HG03521 (cell line): ENCODE results near the gene KAT6B.
"Not testable (repeated sequence)": the region's sequence is repeated elsewhere in the genome, so short reads cannot be mapped to it uniquely, and the experiment has no call there.

Source experiments
- ATAC-seq: cut with Tn5 transposase; IDR thresholded peaks from one replicate; pipeline ENCODE4 v1.9.1; 2021; ENCODE audit warnings: mild to moderate bottlenecking, moderate library complexity; ENCODE audit not compliant: unreplicated experiment

Gene KAT6B

DNA sequence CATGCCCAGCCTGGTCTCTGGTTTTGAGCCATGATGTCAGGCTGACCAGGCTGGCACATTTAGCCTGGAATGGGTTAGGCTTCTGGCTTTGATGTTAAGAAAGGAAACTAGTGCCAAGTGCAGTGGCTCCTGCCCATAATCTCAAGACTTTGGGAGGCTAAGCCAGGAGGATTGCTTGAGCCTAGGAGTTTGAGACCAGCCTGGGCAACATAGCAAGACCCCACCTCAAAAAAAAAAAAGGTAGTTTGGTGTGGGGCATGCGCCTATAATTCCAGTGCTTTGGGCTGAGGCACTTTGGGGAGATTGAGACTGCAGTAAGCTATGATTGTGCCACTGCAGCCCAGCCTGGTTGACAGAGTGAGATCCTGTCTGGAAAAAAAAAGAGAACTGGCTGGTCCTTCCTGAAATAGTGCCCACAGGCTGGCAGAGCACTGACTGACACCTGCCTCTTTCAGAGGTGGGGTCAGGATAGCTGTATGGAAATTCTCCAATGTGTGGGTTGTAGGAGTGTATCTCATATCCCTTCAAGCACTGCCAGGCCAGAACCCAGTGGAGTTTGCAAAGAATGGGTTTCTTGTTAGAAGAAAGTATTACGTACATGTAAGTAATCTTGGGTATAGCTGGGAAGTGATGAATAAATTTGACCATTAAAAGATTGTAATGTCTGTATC lies 61.3 kb downstream of the KAT6B start:
- no peak for ATAC-seq

- ATAC-seq = no peak
Measured at GRCh38 chr10:74888962-74889661, 62.7 kb downstream of the KAT6B start.

DNA sequence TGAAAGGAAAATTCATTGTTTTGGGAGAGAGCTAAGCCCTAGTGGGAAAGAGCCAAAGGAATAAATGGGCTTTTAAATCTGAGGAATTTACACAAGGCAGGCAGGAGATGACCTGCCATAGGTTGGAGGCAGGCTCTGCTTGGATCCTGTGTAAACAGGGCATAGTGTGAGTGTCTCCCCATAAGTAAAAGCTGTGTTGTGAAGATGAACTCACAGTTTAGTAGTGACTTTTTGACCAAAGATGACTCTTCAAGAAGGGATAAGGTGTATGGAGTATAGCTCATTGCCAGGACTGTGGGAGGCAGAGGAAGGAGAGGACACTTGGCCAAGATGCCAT lies 63.2 kb downstream of the KAT6B start:
- ATAC-seq = no peak

DNA sequence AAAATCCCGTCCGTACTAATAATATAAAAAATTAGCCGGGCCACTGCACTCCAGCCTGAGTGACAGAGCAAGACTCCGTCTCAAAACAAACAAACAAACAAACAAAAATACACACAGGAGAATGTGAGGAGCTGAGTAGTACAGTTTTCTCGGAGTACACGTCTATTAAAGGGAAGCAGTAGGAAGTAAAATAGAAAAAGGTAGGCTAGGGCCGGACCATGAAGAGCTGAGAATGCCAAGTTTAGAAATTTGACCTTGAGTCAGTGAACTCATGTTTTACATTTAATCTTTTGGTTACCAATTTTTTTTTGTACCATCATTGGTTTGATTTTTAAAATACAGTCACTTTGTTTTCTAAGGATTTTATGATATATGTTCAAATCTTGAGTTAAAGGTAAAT lies 64.1 kb downstream of the KAT6B start:
- no peak for ATAC-seq

- no peak for ATAC-seq
Measured at GRCh38 chr10:74891053-74891452, 64.7 kb downstream of the KAT6B start.

DNA sequence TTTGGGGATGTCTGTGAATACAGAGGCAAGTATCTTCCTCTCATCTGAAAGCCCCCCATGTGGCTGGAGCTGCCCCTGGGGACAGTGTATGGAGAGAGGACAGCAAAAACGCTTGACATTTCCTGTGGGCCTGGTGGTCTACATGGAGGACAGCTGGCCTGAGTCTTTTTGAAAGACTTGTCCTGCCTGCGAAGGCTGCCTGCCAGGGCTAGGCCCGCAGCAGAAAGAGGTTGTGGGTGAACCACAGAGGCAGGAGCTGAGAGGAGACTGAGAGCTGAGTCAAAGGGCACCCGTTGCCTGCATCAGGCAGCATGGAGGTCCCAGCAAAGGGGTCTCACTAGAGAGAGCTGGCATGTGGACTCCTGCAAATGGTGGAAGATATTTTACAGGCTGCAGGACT lies 66.4 kb downstream of the KAT6B start:
- ATAC-seq = no peak

GRCh38 chr10:74893329-74893728 lies 66.9 kb downstream of the KAT6B start:
- ATAC-seq = not testable (repeated sequence)

DNA sequence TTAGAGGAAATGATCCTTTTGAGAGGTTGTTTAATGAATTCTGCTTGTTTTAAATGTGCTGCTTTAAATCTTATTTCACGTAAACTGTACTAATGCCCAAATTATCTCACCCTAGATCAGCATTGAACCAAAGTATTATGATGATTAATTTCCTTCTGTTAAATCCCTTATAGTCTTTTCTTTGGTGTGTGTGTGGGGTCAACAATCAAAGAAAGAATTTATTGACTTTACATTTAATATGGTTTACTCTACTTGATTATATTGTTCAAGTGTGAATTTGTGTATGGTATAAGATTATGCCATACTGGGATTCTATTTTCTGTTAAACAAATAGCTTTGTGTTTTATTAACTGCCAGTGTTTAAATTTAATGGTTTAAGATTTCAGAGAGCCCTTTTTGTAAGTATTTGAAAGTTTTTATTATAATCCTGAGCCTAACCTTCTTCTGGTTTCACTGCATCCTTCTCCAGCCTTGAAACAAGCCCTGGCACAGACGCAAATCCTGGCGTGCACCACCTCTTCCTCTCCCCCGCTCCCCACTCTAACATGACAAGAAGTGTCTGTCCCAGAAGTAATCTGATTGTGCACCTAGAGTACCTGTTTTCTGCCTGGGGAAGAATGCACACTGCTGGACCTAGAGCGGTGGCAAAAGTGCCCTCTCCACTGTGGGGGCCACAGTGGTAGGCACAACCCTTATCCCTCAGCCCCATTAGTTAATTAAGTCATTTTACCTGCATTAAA lies 70.6 kb downstream of the KAT6B start:
- no peak for ATAC-seq

DNA sequence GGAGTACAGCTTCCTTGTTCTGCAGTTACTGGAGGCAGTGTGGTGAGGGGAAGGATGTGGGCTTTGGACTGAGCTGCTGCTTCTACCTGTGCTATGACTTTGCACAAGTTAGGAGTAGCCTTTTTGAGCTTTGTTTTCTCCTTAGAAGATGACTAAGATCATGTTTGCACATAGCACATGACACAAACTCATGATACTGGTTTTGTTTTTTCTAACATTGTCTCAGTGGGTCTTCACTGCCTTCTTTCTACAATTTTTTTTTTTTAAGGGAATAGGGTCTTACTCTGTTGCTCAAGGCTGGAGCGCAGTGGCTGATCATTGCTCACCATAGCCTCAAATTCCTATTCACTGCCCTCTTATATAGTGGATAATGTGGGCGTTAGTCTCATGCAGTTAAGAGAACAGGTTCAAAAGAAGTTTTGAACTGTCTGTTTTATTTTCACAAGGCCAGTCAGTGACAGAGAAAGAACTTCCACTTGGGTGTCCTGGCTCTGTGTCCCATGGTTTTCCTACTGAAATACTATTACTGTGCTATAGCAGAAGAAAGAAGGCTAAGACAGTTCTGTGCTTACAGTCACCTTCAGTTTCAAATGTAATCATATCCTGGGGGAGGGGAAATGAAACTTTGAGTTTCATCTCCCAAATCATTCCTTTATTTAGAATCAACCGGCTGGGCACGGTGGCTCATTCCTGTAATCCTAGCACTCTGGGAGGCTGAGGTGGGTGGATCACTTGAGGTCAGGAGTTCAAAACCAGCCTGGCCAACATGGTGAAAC lies 72.0 kb downstream of the KAT6B start:
- peak; percentile 57 for ATAC-seq

DNA sequence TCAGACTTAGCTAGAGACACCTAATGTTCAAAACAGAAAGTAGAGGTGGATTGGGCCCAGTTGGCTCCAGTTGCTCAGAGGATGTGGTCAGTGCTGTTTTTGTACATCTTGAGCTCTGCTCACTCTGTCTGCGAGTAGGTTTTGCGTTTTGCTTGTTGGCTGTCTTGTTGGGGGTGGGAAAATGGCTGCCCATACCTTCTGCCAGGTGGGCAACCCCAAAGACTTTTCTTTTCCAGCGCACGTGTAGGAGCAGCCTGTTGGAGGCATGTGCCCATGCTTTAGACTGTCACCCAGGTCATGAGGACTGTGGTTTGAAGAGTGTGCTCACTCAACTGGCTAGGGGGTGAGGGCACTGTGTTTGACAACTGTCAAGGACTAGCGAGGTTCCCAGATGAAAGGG lies 73.9 kb downstream of the KAT6B start:
- peak; percentile 68 for ATAC-seq

DNA sequence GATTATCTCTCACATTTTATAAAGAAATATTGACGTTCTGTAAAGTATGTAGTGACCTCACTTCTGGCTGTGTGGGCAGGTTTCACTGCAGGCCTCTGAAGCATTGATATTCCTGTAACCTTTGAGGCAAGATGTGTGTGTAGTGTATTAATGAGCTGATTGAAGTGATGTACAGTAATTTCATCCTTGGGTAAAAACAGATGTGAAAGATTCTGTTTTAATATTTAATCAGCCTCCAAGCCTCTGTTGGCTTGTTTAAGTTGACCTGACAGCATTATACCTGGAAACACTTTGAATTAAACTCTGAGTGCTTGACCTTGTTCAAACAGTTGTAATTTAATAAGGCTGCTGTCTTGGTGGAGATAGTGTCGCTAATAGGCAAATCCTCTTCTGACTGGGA lies 74.9 kb downstream of the KAT6B start:
- ATAC-seq = no peak

DNA sequence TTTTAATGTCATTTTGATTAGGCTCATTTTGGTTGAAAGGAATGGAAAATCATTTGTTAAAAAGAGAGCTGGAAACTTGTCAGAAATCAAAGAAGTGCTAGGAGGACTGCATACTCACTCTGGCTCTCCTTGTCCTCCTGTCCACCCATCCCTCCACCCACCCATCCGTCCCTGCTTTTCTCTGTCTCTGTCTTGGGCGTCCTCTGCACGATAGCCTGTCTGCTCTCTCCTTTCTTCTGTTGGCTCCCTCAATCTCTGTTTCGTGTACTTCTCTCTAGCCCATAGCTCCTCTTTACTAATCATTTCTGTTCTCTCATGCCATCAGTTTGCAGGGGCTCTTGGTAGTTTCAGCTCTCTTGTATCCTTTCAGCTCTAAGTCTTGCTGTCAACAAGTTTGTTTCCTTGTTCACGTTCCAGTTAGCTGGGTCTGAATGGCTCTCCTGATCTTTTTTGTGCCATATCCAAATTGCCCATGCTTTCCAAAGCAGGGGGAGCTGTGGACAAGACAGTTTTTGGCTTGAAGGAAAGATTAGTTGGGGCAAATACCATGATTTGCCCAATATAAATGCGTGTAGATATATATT lies 75.6 kb downstream of the KAT6B start:
- no peak for ATAC-seq

DNA sequence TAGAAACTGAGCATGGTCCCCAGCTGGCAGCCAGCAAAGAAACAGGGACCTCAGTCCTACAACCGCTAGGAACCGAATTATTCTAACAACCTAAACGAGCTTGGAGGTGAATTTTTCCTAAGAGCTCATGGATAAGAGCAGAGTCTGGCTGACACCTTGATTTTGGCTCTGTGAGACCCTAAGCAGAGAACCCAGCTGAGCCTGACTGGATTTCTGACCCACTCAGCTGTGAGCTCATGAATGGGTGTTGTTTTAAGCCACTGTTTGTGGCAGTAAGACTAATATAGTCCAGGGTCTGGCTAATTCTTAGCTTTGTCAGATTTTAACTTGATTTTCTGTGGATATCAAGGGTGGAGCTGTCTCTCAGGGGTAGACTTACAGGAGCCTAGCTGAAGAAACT lies 77.1 kb downstream of the KAT6B start:
- no peak for ATAC-seq

DNA sequence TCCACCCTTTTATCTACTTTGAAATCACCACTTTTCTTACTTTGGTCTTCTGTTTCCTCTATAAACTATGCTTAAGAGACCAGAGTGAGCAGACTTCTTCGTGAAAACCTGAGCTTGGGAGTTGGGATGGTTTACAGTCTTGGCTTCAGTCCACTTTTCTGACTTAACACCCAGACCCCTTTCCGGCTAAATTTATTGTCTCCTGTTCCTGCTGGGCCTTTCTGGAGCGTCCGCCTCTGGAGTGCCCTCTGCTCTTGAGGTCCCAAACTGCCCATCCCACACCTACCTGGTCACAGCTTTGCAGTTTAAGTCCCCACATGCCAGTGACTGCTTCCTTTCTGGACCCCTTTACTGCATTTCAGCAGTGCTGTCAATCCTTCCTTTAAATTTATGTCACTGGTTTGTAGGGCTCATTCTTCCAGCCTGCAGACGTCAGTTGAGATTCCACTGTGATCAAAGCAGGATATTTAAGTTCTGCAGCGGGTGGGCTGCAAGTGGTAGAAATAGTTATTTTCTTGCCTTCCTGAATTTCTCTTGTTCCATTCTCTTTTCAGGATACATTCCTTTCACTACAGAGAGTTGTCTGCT lies 80.3 kb downstream of the KAT6B start:
- no peak for ATAC-seq

- ATAC-seq = no peak
Measured at GRCh38 chr10:74909670-74910069, 83.3 kb downstream of the KAT6B start.

DNA sequence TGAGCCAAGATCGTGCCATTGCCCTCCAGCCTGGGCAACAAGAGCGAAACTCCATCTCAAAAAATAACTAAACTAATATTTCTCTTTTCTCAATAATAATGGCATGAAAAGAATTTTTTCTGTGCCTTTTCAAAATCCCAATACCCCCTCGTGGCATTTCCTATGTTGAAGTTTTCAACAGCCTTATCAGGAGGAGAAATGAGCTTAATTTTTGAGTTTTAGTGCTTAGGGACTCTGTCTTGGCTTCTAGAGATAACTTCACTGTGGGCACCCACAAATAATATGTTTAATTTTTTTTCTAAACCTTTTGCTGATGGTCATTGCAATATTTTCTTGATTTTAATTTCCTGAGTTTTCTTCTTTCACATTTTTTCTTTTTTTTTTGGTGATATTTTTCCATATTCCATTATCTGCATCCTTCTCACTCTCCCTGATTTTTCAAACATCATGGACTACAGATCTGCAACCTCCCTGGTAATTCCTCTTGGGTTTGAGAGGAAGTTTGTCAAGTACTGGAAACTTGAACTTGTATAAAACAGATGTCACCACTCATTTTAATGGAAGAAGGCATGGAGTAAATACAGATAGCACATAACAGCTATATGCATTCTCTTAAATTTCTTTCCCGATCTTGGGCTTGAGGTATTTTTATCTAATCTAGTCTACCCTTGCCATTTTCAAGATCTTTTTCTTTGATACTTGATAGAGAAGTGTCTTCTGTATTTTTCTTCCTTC lies 84.0 kb downstream of the KAT6B start:
- no peak for ATAC-seq

- no peak for ATAC-seq
Measured at GRCh38 chr10:74910976-74911350, 84.6 kb downstream of the KAT6B start.

DNA sequence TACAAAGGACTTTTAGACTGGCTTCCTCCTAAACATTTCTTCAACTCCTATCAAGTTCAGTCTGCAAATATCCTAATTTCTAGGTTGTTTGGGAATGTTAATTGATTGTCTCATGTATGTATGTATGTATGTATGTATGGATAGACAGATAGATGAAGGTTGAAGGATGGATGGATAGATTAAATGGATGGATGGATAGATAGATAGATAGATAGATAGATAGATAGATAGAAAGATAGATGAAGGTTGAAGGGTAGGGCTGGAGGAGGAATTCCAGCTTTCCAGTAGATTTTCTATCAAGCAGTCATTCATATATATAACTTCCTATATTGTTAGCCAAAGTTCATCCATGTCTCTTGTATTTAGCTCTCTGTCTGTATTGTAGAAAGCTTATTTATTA lies 85.8 kb downstream of the KAT6B start:
- ATAC-seq = no peak

DNA sequence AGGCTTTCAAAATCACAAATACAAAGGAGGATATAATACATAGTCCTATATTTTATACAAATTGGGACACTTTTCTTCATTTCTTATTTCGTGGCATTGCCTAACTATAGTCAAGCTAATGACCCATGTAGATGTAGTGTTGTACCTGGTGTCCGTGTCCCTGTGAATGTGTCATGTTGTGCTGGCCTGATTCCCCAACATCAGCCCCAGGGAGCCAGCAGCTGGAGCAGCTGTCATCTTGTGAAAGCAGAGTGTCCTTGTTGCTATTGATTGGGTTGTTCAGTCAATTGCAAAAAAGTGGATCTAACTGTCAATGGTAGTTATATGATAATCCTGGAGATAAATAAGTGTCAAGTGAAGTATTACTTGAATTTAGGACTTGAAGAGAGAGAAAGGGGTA lies 86.3 kb downstream of the KAT6B start:
- no peak for ATAC-seq

DNA sequence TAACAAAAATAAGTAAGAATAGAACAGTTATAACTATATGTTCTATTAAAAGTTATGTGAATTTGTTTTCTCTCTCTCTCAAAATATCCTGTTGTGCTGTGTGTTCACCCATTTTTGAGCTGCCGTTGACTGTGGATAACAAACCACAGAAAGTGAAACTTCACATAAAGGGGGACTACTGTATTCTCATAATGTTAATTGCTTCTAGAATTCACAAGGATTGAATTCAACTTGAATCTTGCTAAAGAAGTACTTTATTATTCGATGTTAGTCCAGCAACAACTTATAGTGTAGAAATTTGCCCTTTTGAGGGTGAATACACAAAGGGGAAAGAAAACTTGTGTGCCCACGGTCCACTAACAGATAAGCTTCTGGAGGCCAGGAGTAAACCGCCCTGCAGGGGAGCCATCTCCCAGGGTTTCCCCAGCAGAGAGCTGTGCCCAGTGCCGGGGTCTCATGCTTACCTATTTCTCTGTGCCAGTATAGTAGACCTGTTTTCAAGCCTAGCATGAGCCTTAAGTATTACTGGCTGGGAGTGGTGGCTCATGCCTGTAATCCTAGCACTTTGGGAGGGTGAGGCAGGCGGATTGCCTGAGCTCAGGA lies 87.1 kb downstream of the KAT6B start:
- ATAC-seq = no peak
